ENCODE results near the gene AFMID. TPM values are rescaled to one million over a fixed set of nuclear protein-coding genes. Genes with fewer than 3 reads are reported as not detected.

AFMID gene
- total and polyA plus RNA-seq, 7 donors: 6.1 to 32.9 (median 11.4) TPM

DNA sequence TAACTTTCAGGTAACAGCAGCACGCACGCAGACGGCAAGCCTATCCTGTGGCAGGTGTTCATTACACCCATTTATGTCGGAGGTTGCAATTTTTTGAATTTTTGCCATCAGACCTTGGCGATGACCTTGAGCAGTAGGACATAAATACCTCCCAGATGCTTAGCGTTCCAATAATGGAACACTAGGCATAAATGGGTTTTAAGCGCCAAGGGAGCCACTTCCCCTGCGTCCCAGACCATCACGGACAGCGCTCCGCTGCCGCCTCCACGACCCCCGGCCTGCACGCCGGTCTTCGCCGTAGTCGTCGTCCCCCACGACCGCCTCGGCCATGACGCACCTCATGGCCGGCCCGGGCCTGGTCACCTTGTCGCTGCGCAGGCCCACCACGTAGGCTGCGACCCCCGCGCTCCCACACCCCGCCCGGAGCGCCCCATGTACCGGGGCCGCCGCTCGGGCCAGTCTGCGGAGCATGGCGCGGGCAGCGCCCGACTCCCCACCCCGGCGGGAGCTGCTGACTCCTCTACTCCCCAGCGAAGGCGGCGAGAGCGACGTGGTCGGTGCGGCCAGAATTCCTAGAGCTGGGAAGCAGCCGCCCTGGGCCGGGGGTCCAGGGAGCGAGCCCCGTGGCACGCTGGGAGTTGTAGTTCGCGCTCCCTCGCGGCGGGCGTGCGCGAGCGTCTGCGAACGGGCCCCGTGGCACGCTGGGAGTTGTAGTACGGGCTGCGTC is 66.9 kb downstream of the AFMID start:
- H3K27ac ChIP-seq: peak overlapping the region; percentile 85 to 91 (median 88)
- intact Hi-C loops (cut with DNase I): loop anchor here (2.0 to 5.0 kb wide), 2 partner anchors 39 to 232 kb away; partner anchors contain the start of gene BIRC5
- H3K4me3 ChIP-seq: peak overlapping the region; percentile 65 to 99 (median 90)
- DNase-seq: peak; percentile 89
- peaks cover 0 to 20% (median 10%) of the 10 kb centered on the region in 4 donors for H3K4me1 ChIP-seq
- TF ChIP-seq POLR2A (IDR thresholded peaks at IDR 0.05) (peak in 1 of 2 donors; percentile 8), POLR2AphosphoS5 (IDR thresholded peaks at IDR 0.05) (peak; percentile 45 to 83 (median 74)), EP300 (IDR thresholded peaks at IDR 0.05) (no peak)
- H3K36me3 ChIP-seq: no peaks in the 10 kb centered on the region
- no peaks in the 10 kb centered on the region for H3K9me3 ChIP-seq
- 1 to 3% methylated on average over 73 of the region's 73 CpGs for WGBS, 2 donors
- peaks cover 0 to 29% (median 5%) of the 10 kb centered on the region in 3 donors for H3K27me3 ChIP-seq

DNA sequence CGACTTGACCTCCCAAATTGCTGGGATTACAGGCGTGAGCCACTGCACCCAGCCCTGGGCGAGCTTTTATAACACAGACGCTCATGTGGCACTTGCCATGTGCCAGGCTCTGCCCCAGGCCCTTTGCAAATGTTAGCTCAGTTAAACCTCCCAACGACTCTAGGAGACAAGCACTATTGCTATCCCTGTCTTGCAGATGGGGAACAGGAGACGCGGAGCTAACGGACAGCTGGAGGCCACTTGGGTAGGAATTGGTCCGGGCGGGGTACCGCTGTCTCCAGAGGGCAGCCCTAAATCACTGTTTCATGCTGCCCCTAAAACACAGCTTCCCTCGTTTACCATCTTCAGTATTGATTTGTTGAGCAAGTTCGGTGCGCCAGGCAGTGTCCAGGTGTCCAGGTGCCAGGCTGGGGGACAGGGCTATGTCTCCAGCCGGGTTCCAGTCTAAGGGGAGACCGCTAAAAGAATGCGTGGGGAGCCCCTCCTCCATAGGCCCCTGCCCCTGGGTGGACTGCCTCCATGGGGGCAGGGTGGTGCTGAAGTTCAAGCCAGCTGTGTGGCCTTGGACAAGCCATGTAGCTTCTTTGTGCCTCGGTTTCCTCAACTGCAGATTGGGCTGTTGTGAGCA is 68.0 kb downstream of the AFMID start:
- WGBS, 2 donors: 80 to 91% methylated on average over 18 of the region's 18 CpGs
- TF ChIP-seq POLR2A (IDR thresholded peaks at IDR 0.05) (no peak), EP300 (IDR thresholded peaks at IDR 0.05) (no peak), POLR2AphosphoS5 (IDR thresholded peaks at IDR 0.05) (no peak)
- TF ChIP-seq, protein P1, sequence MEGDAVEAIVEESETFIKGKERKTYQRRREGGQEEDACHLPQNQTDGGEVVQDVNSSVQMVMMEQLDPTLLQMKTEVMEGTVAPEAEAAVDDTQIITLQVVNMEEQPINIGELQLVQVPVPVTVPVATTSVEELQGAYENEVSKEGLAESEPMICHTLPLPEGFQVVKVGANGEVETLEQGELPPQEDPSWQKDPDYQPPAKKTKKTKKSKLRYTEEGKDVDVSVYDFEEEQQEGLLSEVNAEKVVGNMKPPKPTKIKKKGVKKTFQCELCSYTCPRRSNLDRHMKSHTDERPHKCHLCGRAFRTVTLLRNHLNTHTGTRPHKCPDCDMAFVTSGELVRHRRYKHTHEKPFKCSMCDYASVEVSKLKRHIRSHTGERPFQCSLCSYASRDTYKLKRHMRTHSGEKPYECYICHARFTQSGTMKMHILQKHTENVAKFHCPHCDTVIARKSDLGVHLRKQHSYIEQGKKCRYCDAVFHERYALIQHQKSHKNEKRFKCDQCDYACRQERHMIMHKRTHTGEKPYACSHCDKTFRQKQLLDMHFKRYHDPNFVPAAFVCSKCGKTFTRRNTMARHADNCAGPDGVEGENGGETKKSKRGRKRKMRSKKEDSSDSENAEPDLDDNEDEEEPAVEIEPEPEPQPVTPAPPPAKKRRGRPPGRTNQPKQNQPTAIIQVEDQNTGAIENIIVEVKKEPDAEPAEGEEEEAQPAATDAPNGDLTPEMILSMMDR (IDR thresholded peaks at IDR 0.05): no peak
- Histone ChIP-seq H3K4me1 (peaks cover 0 to 20% (median 10%) of the 10 kb centered on the region in 4 donors), H3K27me3 (peaks cover 0 to 21% (median 5%) of the 10 kb centered on the region in 3 donors), H3K4me3 (no peak overlapping the region), H3K9me3 (no peaks in the 10 kb centered on the region), H3K27ac (no peak overlapping the region), H3K36me3 (no peaks in the 10 kb centered on the region)
- intact Hi-C loops (cut with DNase I): no loop called here
- DNase-seq: no peak

DNA sequence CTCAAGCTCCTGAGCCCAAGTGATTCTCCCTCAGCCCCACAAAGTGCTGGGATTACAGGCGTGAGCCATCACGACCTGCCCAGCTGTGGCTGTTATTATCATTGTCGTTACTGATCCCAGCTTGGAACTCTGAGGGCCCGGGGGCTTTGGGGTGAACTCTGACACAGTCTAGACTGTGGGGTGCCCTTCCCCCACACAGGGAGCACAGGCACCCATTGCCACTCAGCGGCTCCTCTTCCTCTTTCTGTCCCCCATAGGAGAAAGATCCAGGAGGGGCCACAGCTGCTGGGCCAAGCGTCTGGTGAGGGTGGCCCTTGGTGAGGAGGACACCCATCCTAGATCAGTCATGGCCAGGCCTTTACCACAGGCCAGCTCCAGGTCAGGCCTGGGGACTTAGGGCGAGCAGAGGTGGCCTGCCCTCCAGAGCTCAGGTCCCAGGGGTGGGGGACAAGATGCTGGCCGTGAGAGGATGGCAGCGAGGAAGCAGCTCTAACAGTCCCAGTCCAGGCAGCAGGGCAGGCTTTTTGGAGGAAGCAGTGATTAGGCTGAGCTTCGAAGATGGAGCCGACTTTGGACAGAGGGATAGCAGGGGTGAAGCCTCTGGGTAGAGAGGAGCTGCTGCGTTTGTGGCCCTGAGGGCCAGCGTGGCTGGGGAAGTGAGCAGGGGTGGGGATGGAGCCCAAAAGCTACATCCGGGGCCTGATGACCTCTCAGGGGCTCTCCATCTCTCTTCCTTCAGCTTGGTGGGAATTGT is 69.0 kb downstream of the AFMID start:
- Histone ChIP-seq H3K4me1 (peaks cover 0 to 15% (median 8%) of the 10 kb centered on the region in 4 donors), H3K9me3 (no peaks in the 10 kb centered on the region), H3K4me3 (no peak overlapping the region), H3K36me3 (no peaks in the 10 kb centered on the region), H3K27me3 (peaks cover 0 to 17% (median 5%) of the 10 kb centered on the region in 3 donors), H3K27ac (no peak overlapping the region)
- 83 to 86% methylated on average over 14 of the region's 14 CpGs for WGBS, 2 donors
- no peak for DNase-seq
- intact Hi-C loops (cut with DNase I): no loop called here
- TF ChIP-seq POLR2A (IDR thresholded peaks at IDR 0.05) (no peak), EP300 (IDR thresholded peaks at IDR 0.05) (no peak), POLR2AphosphoS5 (IDR thresholded peaks at IDR 0.05) (no peak)
- TF ChIP-seq, protein P1 (IDR thresholded peaks at IDR 0.05): no peak

DNA sequence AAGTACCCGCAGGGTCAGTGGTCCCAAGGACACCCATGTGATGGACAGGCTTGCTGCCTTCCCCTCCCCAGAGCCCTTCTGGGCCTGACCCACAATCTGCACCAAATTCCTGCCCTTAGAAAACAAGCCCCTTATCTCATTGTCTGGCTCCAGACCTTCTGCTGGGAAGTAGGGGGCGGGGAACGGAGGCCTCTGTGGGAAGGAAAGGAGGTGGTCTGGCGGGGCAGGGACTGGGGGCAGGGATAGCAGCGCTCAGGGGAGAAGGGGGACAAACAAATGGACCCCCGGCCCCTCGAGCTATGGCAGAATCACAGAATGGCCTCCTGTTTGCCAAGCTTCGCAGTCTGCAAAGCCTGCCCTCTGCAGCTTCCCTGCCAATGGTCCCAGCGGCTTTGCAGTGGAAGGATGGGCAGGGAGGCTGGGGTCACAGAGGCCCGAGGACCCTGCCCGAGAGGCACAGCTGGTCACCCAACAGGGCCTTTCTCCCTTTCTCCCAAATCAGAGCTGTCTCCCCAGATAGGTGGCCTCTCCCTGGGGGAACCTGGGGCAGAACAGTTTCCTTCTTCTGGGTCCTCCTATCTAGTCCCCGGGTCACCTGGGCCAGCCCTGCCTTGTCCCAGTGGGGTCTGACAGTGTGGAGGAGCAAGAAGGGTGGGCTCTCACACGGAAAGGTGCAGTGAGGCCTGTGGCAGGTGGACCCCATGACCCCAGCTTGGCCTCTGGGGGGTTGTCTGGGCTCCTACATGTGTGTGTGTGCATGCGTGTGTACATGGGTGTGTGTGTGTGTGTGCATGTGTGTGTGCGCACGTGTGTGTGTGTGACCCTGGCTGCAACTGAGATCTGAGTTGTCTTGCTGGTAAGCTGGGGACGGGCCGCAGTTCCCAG is 69.8 kb downstream of the AFMID start:
- no peak overlapping the region for H3K4me3 ChIP-seq
- WGBS, 2 donors: 70% methylated on average over 18 of the region's 18 CpGs
- no peak for DNase-seq
- H3K9me3 ChIP-seq: no peaks in the 10 kb centered on the region
- H3K36me3 ChIP-seq: no peaks in the 10 kb centered on the region
- H3K27me3 ChIP-seq: peaks cover 0 to 17% (median 5%) of the 10 kb centered on the region in 3 donors
- TF ChIP-seq POLR2AphosphoS5 (IDR thresholded peaks at IDR 0.05) (no peak), EP300 (IDR thresholded peaks at IDR 0.05) (no peak), POLR2A (IDR thresholded peaks at IDR 0.05) (no peak)
- TF ChIP-seq, protein P1 (IDR thresholded peaks at IDR 0.05): no peak
- intact Hi-C loops (cut with DNase I): no loop called here
- H3K27ac ChIP-seq: no peak overlapping the region
- H3K4me1 ChIP-seq: peaks cover 0 to 14% (median 6%) of the 10 kb centered on the region in 4 donors

Small RNA genes lying within 50 kb of the gene (small RNA-seq; reads per million reads assigned to genes)
- 0 reads per million in 3 donors for gene AC087645.1

Other genes with a start within 250 kb of the AFMID start
- gene TNRC6C, start 228.7 kb upstream of the AFMID start, total RNA-seq: 10 to 100 TPM in 3 of 4 donors, 1 to 10 TPM in 1; 5.8 to 22.1 (median 18.2) TPM
- 1 to 10 TPM in 2 of 3 donors, under 1 TPM in 1; 0.92 to 6.3 (median 3.0) TPM for gene TNRC6C, start 228.7 kb upstream of the AFMID start, polyA plus RNA-seq
- gene TMC6, start 58.6 kb upstream of the AFMID start, total RNA-seq: 10 to 100 TPM in 2 of 4 donors, 1 to 10 TPM in 2; 5.3 to 13.9 (median 8.9) TPM
- gene TMC6, start 58.6 kb upstream of the AFMID start, polyA plus RNA-seq: 100 to 1,000 TPM in 1 of 3 donors, 10 to 100 TPM in 1, 1 to 10 TPM in 1; 9.0 to 145 (median 10.8) TPM
- 10 to 100 TPM in 1 of 4 donors, 1 to 10 TPM in 3; 2.8 to 13.2 (median 3.9) TPM for gene TMC8, start 56.6 kb upstream of the AFMID start, total RNA-seq
- 10 to 100 TPM in 1 of 3 donors, 1 to 10 TPM in 2; 1.8 to 51.7 (median 2.1) TPM for gene TMC8, start 56.6 kb upstream of the AFMID start, polyA plus RNA-seq
- not detected for gene C17orf99, start 41.0 kb upstream of the AFMID start, total RNA-seq
- gene C17orf99, start 41.0 kb upstream of the AFMID start, polyA plus RNA-seq: under 1 TPM in 1 of 3 donors, not detected in 2; 0.73 TPM
- 10 to 100 TPM; 14.7 to 23.5 (median 18.6) TPM for gene SYNGR2, start 18.8 kb upstream of the AFMID start, total RNA-seq
- 100 to 1,000 TPM in 1 of 3 donors, 10 to 100 TPM in 2; 37.2 to 280 (median 45.8) TPM for gene SYNGR2, start 18.8 kb upstream of the AFMID start, polyA plus RNA-seq
- gene TK1, start 310 bp upstream of the AFMID start, total RNA-seq: 1 to 10 TPM in 3 of 4 donors, under 1 TPM in 1; 0.83 to 6.9 (median 3.8) TPM
- gene TK1, start 310 bp upstream of the AFMID start, polyA plus RNA-seq: 10 to 100 TPM; 10.2 to 74.6 (median 44.2) TPM
- 1 to 10 TPM in 1 of 4 donors, under 1 TPM in 3; 0.16 to 3.1 (median 0.32) TPM for gene BIRC5, start 26.9 kb downstream of the AFMID start, total RNA-seq
- 10 to 100 TPM in 2 of 3 donors, 1 to 10 TPM in 1; 3.6 to 33.5 (median 10.6) TPM for gene BIRC5, start 26.9 kb downstream of the AFMID start, polyA plus RNA-seq
- gene TMEM235, start 44.3 kb downstream of the AFMID start, total RNA-seq: not detected
- gene TMEM235, start 44.3 kb downstream of the AFMID start, polyA plus RNA-seq: under 1 TPM in 1 of 3 donors, not detected in 2; 0.04 TPM
- 100 to 1,000 TPM in 2 of 4 donors, 10 to 100 TPM in 2; 10.3 to 499 (median 82.9) TPM for gene SOCS3, start 172.7 kb downstream of the AFMID start, total RNA-seq
- gene SOCS3, start 172.7 kb downstream of the AFMID start, polyA plus RNA-seq: 10 to 100 TPM; 11.1 to 64.5 (median 28.2) TPM
- 10 to 100 TPM; 20.0 to 36.3 (median 29.0) TPM for gene PGS1, start 191.3 kb downstream of the AFMID start, total RNA-seq
- 10 to 100 TPM in 2 of 3 donors, 1 to 10 TPM in 1; 9.9 to 36.9 (median 16.8) TPM for gene PGS1, start 191.3 kb downstream of the AFMID start, polyA plus RNA-seq